GM10847 (cell line): ENCODE data around the gene IFNAR1.

Experiments
- POLR2A ChIP-seq: IDR thresholded peaks from 2 replicates; pipeline ENCODE4 v1.6.1; 2011; ENCODE audit not compliant: insufficient read length; ENCODE audit errors: extremely low read depth

The IFNAR1 gene

DNA sequence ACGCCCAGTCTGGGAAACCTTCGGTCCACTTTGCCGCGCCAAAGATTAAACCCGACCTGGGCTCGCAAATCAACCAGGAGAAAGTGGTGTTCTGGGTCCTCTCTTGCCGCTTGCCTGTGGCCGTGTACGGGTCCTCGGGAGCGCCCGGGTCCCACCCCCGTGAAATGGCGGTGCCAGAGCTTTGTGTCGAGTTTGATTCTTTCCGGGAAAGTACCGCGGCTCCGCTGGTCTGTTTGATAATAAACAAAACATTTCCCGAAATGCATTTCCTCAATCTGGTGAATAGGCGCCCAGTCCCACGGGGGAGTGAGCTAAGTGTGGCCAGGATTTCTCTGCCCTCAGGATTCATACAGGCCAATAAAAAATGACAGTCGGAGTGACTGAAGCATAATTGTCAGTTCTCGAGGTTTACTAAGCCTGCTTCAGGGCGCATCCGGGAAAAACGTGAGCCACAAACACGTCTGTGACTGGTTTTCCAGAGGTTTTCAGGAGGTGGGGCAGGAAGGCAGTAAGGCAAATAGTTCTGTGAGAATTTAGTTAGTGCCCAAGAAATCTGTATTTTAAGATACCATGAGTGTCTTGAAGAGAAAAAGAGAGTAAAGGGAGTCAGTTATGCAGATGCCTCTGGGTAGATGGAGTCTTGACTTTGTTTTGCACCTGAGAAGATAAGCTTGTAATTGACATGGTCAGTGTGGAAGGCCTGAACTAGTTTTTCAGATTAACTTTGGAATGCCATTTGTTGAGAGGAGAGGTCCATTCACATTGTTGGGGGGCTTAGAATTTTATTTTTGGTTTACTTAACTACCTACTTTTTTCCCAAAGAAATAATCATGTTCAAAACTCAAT is 675 bp downstream of the IFNAR1 start:
- TF ChIP-seq POLR2A = no peak

DNA sequence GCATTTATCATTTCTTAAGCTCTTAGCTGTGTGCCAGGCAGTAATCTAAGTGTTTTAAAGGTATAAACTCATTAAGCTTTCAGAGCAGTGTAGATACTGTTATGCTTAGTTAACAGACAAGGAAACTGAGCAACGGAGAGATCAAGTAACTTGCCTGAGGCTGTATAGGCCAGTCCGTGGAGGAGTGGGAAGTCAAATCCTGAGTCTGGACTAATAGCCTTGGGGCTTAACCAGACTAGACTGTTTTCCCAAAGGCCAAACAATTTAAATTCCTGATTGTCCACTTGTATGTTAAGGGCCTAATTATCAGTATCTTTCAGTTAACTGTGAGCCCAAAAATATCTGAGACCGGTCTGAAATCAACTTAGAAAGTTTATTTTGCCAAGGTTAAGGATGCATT is 2.6 kb downstream of the IFNAR1 start:
- no peak for TF ChIP-seq POLR2A

DNA sequence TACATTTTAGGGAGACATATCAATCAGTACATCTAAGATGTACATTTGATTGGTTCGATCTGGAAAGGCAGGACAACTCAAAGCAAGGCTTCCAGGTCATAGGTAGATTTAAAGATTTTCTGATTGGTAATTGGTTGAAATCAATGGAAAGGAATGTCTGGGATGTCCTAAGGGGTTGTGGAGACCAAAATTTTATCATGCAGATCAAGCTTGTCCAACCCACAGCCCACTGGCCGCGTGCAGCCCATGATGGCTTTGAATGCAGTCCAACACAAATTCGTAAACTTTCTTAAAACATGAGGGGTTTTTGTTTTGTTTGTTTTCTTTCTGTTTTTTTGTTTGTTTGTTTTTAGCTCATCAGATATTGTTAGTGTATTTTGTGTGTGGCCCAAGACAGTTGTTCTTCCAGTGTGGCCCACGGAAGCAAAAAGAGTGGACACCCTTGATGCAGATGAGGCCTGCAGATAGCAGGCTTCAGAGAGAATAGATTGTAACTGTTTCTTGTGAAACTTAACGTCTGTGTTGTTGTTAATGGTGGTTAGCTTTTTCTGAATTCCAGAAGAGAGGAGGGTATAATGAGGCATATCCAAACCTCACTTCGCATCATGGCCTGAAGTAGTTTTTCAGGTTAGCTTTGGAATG is 3.1 kb downstream of the IFNAR1 start:
- TF ChIP-seq POLR2A = no peak

DNA sequence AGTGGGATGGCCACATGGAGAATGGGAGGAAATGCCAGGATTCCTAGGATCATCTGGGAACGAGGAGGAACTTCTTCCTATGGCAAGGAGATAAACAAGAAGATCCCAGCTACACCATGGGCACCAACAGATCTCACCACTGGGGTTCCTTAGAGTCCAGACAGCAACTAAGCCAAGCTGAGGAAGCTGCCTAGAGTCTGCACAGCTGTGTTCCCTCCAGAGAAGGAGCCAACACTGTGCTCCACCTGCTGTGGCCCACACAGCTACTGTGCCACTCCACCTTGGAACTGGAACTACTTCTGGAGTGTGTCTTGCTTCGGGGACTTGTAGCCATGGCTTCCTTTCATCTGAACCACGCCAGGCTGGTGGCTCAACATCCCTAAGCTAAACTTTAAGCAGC is 6.0 kb downstream of the IFNAR1 start:
- no peak for TF ChIP-seq POLR2A

DNA sequence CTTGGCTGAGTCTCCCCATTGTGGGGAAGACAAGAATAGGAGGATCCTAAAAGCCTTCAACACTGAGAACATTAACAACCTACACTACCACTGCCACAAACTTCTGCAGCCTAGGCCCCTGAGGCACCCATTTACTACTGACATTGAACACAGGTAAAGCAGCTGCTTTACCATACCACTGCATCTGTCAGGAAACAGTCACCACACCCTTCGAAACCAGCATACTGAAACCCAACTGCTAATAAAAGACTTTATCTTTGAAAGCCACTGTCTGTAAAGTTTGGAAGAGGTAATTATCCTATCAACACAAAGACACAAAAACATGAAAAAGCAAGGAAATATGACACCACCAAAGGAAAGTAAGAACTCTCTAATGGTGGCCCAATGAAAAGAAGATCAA is 7.4 kb downstream of the IFNAR1 start:
- TF ChIP-seq POLR2A = no peak

DNA sequence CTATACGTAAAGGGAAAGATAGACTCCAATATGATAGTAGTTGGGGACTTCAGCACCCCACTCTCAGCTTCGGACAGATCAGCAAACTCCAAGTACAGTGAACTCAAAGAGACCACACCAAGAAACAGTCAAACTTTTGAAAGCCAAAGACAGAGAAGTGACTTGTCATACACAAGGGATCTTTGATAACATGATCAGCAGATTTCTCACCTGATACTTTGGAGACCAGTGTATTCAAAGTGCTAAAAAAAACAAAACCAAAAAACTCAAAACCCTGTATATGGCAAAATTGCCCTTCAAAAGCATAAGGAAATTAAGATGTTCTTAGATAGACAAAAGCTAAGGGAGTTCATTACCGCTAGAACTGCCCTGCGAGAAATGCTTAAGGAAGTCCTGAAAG is 9.4 kb downstream of the IFNAR1 start:
- no peak for TF ChIP-seq POLR2A

DNA sequence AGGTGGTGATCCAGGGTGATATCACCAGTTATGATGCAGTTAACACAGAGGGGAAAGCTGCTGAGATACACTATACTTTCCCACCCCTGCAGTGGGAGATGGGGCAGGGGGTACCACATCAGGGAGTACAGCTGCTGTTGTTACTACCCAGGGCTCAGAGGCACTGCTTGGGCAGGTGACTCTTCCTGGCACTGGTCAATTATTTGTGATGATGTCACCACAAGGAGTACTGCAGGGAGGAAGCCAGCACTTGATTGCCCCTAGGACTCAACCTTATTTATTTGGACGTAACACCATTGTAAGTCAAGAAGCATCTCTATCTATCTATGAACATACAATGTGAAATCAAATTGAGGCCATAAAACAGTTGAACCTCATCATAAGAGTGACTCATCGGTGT is 10.1 kb downstream of the IFNAR1 start:
- no peak for TF ChIP-seq POLR2A

DNA sequence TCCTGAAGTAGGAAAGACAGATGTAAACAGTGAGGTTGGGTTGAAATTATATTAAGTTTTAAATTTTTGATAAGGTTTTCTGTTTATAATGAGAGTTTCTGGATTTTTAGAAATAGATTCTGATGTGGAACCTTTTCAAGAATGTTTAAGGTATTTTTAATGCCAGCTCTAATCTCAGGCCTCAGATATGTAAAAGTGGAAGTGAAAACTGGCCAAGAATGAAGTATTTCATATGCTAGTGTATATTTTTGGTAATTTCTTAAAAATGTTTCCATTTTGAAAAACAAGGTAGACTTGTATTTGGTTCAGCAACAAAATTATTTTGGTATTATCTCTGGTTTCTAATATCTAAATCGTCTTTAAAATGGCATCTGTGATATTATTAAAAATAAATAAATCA is 14.4 kb downstream of the IFNAR1 start:
- no peak for TF ChIP-seq POLR2A

DNA sequence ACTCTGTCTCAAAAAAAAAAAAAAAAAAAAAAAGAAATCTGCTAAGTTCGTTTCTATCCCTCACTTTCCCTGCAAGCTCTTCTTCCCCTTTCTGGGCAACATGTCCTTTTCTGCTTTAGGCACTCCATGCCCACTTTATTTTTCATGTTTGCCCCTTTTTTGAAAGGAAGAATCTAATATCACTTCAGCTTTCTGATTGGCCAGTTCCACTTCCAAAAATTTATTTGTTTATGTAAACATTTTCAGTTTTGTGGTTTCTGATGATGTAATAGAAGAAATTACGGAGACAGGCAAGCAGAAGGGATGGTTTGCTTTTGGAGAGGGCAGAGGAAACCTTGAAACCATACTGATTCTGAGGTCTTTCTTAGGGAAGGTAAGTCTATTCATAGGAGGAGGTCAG is 15.1 kb downstream of the IFNAR1 start:
- no peak for TF ChIP-seq POLR2A

DNA sequence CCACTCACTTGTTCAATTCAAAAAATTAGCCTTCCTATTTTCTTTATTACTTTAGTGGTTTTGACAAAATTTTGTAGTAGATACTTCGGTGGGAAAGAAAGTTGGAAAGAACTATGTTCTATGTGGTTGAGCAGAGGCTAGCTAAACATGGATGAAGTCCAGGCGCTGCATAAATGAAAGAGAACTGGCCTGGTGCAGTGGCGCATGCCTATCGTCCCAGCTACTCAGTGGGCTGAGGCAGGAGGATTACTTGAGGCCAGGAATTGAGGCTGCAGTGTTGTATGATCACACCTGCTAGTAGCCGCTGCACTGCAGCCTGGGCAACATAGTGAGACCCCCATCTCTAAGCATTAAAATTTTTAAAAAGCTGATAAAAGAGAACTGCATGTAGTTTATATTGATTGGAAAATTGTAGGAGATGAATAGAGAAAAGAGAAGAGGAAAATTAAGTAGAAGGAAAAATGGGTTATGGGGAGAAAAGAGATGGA is 21.0 kb downstream of the IFNAR1 start:
- no peak for TF ChIP-seq POLR2A

DNA sequence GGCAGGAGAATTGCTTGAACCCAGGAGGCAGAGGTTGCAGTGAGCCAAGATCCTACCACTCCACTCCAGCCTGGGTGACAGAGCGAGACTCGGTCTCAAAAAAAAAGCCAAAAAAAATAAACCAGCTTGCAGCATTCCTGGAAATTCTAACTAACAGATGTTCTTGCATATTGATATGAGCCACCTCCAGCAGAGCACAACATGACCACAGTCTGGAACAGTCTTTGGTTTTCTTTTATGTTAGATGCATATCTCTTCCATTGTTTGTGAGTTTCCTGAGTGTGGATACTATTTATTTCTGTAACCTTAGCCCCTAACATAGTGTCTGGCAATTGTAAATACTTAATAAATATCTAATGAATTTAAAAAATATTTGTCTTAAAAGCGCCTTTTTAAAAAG is 23.9 kb downstream of the IFNAR1 start:
- TF ChIP-seq POLR2A = no peak

DNA sequence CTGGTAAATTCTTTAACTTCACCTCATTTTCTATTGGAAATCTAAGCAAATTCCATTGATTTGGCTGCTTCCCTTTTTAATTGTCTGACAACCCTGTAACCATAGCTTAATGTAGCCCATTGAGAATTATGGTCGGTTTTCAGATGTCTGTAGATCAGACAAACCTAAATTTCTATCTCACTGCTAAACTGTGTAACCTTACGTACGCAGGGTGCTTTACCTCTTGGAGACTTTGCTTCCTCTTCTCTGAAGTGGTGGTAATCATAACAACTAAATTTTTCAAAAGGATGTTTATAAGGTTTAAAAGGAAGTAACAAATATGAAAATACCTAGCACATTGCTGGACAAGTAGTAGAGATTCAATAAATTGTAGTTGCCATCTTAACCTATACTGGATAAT is 25.9 kb downstream of the IFNAR1 start:
- no peak for TF ChIP-seq POLR2A

DNA sequence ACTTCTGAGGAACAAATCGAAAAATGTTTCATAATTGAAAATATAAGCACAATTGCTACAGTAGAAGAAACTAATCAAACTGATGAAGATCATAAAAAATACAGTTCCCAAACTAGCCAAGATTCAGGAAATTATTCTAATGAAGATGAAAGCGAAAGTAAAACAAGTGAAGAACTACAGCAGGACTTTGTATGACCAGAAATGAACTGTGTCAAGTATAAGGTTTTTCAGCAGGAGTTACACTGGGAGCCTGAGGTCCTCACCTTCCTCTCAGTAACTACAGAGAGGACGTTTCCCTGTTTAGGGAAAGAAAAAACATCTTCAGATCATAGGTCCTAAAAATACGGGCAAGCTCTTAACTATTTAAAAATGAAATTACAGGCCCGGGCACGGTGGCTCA is 30.6 kb downstream of the IFNAR1 start:
- TF ChIP-seq POLR2A = no peak

DNA sequence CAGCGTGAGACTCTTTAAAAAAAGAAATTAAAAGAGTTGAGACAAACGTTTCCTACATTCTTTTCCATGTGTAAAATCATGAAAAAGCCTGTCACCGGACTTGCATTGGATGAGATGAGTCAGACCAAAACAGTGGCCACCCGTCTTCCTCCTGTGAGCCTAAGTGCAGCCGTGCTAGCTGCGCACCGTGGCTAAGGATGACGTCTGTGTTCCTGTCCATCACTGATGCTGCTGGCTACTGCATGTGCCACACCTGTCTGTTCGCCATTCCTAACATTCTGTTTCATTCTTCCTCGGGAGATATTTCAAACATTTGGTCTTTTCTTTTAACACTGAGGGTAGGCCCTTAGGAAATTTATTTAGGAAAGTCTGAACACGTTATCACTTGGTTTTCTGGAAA is 31.2 kb downstream of the IFNAR1 start:
- no peak for TF ChIP-seq POLR2A

DNA sequence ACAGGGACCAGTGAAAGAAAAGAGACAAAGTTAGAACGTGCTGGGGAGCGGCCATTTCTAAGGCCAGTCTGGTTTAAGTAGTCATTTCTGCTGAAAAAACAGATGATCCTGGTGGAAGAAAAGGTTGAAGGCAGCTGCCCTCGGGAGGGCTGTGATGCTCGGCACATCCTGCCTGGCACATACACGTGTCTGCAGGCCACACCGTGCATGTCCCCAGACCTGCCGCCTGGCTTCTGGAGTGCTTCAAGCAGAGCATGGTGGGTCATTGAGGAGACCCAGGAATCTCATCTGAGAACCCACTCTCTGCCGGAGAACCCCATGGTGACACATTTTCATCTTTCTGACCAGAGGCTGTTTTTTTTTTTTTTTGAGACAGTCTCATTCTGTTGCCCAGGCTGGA is 32.4 kb downstream of the IFNAR1 start:
- no peak for TF ChIP-seq POLR2A

DNA sequence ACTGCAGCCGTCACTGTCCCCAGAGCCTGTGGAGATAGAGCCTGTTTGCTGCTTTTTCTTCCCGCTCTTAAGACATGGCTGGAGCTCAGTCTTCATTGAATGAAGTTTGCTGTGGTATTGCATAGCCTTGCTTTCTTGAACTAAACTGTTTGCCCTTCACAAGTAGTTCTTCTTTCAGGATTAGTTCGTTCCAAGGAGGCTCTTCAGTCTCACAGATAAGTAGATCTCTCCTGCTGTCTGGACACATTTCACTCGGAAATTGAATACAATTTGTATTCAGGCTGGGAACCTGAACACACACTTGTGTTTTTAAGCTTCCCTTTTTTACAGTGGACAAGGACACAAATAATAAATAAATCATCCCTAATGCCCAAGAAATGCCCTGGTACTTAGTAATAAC is 34.7 kb downstream of the IFNAR1 start:
- TF ChIP-seq POLR2A = no peak

DNA sequence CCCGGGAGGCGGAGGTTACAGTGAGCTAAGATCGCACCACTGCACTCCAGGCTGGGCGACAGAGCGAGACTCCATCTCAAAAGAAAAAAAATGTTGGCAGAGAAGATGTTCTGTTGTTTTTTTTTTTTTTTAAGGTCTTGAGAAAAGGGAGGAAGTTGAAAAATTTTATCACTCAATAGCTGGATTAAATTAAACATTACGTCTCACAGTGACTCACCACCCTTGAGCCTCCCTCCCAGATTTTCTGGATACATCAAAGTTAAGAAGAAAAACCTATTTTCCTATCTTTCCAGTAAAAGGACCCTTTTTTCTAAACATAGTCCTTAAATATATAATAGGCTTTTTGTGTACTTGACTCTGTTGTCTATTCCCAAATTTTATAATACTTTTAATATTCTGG is 35.5 kb downstream of the IFNAR1 start:
- no peak for TF ChIP-seq POLR2A
